ENCODE results near the gene TIGAR.

- TF ChIP-seq GATA3 (IDR thresholded peaks at IDR 0.05; ENCODE audit: low read depth, low read length) (no peak), GATA2 (IDR thresholded peaks at IDR 0.05; ENCODE audit: low read depth, low read length) (no peak)
Measured at GRCh38 chr12:4283512-4284255, 37.3 kb upstream of the TIGAR start.

Measured in SH-SY5Y (cell line).